ENCODE measurements around the gene CDYL.
A peak's percentile ranks its signal among the peaks of the same experiment; 100 is the strongest.

Gene CDYL

GRCh38 chr6:4806791-4807190 lies 30.6 kb downstream of the CDYL start:
- TF ChIP-seq CTCF (conservative IDR thresholded peaks at IDR 0.05; ENCODE audit: low read depth, low read length): no peak
- H3K4me3 ChIP-seq (ENCODE audit: low read depth, low read length): no peak overlapping the region
- DNase-seq (ENCODE audit: low read depth): no peak

GRCh38 chr6:4808396-4808795 lies 32.2 kb downstream of the CDYL start:
- DNase-seq (ENCODE audit: low read depth): no peak
- H3K4me3 ChIP-seq (ENCODE audit: low read depth, low read length): no peak overlapping the region
- TF ChIP-seq CTCF (conservative IDR thresholded peaks at IDR 0.05; ENCODE audit: low read depth, low read length): no peak

GRCh38 chr6:4809999-4810918 lies 34.1 kb downstream of the CDYL start:
- TF ChIP-seq CTCF (conservative IDR thresholded peaks at IDR 0.05; ENCODE audit: low read depth, low read length): no peak
- peak; percentile 68 for DNase-seq (ENCODE audit: low read depth)
- H3K4me3 ChIP-seq (ENCODE audit: low read depth, low read length): no peak overlapping the region

- no peak overlapping the region for H3K4me3 ChIP-seq (ENCODE audit: low read depth, low read length)
- no peak for TF ChIP-seq CTCF (conservative IDR thresholded peaks at IDR 0.05; ENCODE audit: low read depth, low read length)
- DNase-seq (ENCODE audit: low read depth): peak; percentile 28
Measured at GRCh38 chr6:4812068-4812467, 35.9 kb downstream of the CDYL start.

GRCh38 chr6:4813055-4813454 lies 36.9 kb downstream of the CDYL start:
- no peak for DNase-seq (ENCODE audit: low read depth)
- TF ChIP-seq CTCF (conservative IDR thresholded peaks at IDR 0.05; ENCODE audit: low read depth, low read length): no peak

GRCh38 chr6:4814212-4814611 lies 38.0 kb downstream of the CDYL start:
- no peak overlapping the region for H3K4me3 ChIP-seq (ENCODE audit: low read depth, low read length)
- no peak for DNase-seq (ENCODE audit: low read depth)
- TF ChIP-seq CTCF (conservative IDR thresholded peaks at IDR 0.05; ENCODE audit: low read depth, low read length): no peak

More at GRCh38 chr6:4813055-4813454, 36.9 kb downstream of the CDYL start:
- no peak overlapping the region for H3K4me3 ChIP-seq (ENCODE audit: low read depth, low read length)

GRCh38 chr6:4814987-4815386 lies 38.8 kb downstream of the CDYL start:
- no peak for TF ChIP-seq CTCF (conservative IDR thresholded peaks at IDR 0.05; ENCODE audit: low read depth, low read length)
- DNase-seq (ENCODE audit: low read depth): no peak
- no peak overlapping the region for H3K4me3 ChIP-seq (ENCODE audit: low read depth, low read length)
